Kasumi-1 (cell line): ENCODE measurements around the gene IQCE.
A peak's percentile ranks its signal among the peaks of the same experiment; 100 is the strongest.
"Not testable (repeated sequence)": the region's sequence is repeated elsewhere in the genome, so short reads cannot be mapped to it uniquely, and the experiment has no call there.

Experiments
- DNase-seq, 2 experiments: peaks; one replicate each; lab custom pipeline; 2025; lab: John Stamatoyannopoulos, UW

IQCE gene

DNA sequence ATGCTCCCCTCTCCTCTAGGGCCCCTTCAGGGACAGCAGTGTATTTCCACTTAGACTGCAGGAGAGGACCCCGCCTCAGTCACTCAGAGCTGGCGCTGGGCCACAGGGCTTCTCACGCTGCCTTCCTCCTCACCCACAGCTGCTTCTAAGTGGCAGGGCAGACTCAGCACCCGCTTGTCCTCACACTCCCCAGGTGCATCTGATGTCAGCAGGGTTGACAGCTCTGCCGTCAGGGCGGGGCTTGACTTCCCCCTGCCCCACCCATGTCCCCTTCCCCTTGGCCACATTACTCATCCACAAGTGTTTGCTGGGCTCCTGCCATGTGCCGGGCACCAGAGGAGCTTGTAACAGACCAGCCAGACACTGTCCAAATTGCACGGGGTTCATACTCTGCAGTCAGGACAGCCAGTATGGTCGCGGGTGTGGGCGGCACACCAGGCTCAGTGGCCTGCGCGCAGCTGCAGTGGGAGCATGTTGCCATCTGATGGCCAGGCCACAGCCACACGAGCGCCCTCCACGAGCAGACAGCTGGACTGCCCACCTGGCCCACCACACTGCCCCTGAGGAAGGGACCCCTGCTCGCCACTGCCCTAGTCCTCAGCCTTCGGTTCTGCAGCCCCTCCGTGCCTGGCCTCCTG is 43.7 kb downstream of the IQCE start:
- no peak for DNase-seq

DNA sequence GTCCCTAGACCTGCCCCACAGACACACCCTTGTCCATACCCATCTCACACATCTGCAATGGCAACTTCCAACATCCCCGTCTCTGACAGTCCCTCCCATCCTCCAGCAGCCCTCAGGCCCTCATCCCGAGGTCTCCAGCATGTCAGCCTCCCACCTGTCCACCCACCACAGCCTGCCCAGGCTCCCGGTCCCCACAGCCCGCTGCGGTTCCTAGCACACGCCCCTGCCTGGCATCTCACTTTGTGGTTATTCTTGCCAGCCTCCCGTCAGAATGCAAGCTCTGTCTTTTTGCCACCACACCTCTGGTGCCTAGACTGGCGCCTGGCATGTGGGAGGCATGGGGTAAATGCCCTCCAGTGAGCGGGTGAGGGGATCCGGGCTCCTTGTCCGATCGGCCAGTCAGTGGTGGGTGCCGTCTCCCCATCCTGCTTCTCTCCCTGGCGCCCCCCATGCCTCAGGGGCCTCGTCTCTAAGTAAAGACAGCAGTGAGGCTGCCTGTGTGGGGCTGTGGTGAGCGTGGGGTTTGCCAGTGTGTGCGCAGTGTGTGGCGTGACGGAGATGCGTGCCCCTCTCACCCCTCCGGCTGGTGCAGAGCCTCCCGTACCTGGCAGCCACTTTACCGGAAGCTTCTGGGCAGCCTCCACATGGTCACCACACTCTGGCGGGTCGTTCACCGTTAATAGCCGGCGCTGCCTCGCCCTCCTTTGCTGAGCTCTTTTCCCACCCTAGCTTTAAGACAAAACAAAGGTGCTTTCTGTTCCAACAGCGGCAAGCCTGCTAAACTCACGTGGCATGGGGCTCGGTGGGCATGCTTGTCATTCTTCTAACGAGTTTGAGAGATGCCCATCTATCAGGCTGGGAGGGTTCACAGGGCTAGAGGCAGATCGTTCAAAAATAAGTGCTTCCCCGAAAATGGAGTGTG is 44.5 kb downstream of the IQCE start:
- DNase-seq = no peak

DNA sequence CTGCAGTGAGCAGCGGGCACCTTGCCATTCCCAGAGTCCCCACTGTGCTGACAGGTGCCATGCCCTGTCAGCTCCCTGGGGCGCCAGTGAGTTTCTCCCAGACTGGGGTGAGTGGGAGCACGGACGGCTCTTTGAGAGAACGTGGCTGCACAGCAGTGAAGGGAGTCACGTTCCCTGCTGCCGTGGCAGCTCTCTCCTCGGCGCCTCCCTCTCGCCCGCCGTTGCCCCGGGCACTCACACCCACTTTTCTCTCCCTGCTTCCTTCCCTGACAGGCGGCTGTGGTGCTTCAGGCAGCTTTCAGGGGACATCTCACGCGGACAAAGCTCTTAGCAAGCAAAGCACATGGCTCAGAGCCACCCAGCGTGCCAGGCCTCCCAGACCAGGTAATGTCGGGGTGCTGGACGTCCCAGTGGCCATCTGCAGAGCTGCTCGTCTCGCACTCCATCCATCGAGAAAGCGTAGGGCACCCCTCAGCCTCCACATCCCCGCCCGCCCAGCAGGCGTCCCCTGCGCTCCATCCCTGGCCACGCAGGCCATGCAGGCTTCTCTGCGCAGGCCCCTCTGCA is 45.9 kb downstream of the IQCE start:
- DNase-seq = no peak

DNA sequence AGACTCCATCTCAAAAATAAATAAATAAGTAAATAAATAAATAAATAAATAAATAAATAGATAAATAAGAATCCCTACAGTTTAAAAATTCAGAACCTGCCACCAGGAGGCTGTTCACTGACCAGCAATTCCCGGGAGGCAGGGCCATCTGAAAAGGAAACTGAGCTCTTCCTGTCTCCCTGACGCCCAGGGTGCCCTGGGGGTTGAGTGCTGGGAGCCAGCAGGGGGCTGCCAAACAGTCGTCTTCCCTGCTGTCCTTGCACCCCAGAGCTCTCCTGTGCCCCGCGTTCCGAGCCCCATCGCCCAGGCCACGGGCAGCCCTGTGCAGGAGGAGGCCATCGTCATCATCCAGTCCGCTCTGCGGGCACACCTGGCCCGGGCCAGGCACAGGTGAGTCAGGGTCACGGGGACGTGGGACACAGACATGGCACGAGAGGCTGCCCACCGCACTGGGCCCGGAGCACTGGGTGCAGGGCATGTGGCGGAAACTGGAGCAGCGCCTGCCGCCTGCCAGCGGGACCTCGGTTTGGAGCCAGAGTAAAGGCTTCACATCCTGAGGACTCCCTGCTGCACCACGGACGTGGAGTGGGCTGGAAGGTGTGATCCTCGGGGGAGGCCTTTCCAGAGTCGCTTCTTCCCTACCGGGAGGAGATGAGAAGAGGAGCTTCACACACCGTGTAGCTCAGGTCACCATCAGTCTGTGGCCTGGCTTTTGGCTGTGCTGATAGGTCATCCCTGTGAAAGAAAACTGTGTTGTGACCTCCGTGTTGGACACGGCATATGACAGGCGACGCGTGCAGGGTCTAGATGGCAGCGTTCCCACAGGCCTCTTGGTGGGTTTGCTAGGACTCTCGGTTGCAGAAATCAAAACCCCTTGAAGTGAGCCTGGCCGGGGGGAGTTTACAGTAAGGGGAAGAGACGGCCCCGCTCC is 47.1 kb downstream of the IQCE start:
- no peak for DNase-seq

DNA sequence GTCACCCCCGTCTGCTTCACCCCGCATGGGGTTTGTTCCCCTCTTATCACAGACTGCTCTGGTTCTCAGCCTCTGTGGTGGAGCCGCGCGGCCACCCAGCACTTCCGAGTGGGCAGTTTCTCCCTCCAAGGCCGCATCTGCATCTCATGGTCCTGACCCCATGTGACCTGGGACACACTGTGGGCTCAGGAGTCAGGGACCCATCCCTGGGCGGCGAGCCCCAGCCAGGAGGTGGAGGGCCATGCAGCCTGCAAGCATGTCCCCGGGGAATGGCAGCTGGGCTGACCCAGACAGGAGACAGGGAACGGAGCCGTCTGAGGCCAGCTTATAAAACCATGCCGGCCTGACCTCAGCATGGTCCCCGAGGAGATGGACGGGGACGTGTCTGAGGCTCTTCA is 47.8 kb downstream of the IQCE start:
- no peak for DNase-seq

DNA sequence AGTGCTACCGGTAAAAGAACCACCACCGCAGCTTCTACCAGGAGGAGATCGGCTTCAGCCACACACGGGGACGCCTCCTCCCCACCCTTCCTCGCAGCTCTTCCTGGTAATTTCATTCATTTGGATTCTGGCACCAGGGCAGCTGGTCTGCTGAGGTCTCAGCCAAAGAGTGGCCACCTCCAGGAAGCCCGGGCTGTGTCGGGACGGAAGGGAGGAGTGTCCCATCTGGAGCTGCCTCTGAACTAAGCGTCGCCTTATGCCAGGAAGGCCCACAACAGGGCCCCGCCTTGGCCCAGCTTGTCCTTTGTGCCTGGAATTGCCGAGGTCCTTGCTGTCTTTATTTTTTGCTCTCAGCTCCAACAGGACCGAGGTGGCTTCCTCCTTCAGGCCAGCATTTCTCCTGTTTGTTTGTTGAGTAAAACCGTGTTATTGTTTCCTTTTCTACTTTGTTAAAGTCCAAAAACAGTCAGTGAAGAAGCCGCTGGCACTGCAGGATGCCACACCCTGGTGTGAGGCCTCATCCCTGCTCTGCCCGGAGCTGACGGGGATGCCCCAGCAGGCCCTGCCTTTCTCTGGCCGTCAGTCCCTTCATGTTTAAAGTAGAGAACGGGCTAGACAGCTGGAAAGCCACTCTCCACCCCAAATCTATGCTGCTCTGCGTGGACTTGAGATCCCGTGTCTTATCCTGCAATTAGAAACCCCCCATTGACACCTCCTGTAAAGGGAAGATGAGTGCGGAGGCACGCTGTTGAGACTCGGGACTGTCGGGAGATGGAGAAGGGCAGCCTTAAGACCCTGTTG is 48.5 kb downstream of the IQCE start:
- DNase-seq = no peak

DNA sequence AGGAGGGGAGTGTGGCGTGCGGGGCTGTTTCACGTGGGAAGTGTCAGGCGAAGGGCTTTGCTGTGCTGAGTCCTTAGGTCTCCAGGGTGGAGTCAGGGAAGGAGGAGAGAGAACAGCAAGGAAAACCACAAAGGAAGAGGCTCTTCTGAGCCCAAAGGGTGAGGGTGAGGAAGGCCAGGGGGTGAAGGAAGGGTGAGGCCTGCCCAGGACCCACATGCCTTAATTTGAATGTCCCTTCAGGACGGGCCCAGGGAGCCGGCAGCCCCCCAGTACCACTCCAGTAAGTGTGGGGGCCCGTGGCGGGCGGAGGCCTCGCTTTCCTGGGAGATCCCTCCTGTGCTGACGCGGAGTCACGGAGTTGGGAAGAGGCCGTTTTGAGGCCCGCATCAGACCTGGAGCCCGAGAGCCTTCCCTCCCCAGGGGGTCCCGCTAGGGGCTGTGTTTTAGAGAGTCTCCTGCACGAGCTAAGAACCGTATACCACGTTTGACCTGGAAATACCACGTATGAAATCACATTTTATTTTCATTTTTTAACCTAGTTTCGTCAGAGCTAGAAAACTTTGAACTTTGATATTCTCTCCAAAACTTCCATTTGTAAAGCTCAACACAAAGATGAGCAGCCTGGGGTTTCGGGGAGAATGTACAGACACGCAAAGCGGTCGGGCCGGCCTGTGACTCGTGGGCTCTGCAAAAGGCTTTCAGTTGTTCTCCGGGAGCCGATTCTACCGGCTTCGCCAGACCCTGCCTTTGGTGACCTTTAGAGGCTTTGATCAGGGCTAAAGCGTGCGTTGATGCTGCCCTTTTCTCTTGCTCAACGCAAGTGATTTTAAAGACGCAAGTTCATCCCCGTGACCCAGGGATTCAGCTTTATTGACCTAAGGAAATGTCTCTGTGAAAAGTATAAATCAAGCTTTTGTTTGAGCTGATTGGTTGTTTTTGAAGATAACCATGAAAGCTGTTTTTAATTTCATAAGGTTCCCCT is 49.4 kb downstream of the IQCE start:
- DNase-seq = no peak

DNA sequence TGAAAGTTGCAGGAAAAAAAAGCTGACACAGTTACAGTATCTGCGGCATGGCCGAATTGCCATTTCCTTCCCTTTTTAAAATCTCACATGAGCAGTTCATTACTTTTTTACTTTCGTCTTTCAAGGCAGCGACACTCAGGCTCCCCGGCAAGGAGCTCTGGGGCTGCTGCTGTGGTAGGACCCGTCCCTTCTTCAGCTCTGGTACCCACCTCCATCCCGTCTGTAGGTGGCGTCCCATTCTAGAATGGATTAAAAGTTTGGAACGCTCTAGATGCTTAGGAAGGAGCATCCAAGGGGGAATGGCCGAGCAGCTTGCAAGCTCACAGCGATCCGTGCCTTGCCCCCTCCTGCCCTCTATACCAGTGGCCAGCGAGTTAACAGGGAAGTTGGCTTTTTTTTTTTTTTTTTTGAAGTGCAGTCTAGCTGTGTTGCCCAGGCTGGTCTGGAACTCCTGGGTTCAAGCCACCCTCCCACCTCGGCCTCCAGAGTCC is 50.2 kb downstream of the IQCE start:
- peak; percentile 71 to 73 for DNase-seq

DNA sequence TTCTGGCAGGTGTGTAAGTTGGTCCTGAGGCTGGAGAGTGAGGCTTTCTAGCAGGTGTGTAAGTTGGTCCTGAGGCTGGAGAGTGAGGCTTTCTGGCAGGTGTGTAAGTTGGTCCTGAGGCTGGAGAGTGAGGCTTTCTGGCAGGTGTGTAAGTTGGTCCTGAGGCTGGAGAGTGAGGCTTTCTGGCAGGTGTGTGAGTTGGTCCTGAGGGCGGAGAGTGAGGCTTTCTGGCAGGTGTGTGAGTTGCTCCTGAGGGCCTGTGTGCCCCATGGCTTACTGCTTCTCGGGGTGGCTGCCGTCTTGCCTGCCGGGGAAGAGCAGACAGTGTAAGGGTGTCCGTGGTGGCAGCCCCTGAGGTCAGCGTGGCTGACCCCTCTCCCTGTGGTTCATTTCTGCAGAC is 50.9 kb downstream of the IQCE start:
- not testable (repeated sequence) for DNase-seq

DNA sequence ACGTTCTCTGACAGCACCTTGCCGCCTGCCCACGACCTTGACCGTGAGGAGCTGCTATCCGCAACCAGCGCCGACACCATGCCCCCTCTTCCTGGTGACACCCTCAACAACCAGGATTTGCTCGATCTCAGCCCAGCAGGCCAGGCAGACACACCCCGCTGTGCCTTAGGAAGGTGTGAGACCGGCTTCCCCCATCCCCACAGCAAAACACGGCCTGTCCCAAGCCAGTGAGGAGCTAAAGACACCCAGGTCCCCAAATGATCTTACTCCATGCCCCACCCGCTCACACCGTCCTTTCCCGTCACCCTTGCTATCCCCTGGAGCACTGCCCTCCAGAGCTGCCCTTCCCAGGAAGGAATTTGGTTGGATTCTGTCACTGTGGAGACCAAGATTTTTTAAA is 51.7 kb downstream of the IQCE start:
- no peak for DNase-seq

DNA sequence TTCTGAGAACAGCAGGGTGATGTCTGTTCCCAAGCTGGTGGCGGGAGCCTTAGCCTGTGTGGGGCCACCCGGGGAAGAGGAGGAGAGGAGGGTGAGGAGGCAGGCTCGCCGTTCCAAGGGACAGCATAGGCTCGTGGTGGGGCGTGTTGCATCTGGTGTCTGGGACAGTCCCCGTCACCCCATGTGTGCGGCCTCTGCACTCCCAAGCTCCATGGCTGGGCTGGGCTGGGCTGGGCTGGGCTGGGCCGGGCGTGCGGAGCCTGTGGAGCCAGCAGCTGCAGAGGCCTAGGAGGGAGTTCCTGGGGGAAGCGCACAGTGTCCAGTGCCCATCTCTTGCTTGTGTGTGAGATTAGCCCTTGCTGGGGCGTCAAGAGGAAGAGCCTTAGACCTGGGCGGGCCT is 52.1 kb downstream of the IQCE start:
- DNase-seq = no peak

DNA sequence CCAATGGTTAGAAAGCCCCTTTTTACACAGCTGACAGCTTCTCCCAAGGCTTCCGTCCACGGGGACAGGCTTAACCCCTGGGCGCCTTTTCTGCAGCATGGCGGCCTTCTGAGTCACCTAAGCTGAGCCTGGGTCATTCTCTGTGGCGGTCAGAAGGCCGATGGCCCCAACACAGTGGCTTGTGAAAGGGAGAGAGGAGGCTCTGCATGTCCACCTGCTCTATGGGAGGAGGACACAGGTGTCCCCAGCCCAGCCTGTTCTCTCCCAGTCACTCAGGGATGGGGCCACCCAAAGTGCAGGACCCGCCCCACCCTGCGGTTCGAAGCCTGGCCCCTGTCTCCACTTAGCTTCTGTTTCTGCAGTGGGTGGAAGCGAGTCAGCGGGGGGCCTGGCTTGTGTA is 52.6 kb downstream of the IQCE start:
- no peak for DNase-seq

DNA sequence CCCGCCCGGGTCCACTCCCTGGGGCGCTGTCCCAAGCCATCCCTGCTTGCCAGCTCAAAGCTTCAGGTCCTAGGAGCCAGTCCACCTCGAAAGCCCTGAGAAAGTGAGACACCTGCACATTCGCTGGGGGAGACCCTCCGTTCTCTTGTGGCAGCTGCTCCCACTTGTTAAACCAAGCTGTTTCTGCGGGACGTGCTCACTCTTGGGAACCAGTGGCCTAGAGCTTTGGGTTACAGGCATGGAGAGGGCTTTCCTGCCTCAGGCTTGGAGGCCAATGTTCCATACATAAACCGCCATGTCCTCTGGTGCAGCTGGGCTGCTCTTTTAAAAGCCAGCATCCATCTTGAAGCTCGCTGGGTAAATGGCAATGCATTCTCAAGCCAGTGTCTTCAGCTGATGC is 53.1 kb downstream of the IQCE start:
- DNase-seq = no peak

DNA sequence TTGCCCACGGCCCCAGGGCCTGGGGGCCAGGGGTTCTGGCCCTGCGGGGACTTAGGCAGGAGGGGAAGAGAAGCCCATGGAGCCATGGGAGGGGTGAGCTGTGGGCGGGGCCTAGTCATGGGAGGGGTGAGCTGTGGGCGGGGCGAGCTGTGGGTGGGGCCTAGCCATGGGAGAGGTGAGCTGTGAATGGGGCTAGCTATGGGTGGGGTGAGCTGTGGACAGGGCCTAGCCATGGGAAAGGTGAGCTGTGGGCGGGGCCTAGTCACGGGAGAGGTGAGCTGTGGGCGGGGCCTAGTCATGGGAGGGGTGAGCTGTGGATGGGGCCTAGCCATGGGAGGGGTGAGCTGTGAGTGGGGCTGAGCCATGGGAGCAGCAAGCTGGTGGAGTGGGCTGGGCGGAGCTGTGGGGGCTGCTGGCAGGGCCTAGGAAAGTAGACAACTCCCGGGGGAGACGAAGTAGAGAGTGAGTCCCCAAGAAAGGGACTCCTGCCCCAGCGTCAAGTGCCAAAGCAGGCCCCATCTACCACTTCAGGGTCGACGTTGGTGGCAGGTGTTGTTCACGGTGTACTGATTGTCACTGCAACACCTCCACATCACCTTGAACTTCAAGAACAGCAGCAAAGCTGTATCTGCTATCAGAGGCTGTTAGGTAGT is 53.8 kb downstream of the IQCE start:
- DNase-seq = no peak

DNA sequence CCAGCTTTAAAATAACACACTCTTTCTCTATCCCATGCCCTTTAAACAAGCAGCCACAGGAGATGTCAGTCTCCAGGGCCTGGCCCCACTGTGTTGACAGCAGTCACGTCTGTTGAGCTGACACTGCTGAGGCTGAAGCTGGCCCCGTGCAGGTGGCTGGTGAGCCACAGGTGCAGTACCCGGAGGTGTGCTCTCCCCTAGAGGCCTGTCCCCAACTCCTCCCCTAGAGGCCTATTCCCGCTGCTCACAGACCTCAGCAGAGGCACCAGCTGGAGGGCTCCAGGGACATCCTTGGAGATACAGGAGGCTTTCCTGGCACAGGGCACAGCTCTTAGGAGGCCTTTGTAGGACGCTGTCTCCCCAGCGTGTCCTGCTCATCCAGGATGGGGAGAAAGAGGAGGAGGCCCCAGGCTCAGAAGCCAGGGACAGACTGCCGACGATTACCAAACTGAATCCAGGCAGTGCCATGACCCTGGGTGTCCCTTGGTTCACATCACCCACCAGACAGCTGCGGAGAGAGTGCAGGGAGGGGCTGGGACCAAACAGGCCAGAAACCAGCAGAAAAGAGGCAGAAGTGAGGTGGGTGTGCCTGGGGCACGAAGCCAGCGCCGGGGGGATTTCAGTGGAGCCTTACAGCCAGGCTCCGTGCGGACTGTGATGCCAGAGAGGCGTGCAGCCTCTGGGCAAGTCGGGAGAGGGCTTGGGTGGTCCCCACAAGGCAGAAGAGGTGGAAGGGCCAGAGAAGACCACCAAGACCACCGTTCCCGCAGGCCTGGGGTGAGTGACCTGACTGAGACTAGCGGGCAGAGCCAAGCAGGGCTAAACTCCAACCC is 54.5 kb downstream of the IQCE start:
- no peak for DNase-seq

DNA sequence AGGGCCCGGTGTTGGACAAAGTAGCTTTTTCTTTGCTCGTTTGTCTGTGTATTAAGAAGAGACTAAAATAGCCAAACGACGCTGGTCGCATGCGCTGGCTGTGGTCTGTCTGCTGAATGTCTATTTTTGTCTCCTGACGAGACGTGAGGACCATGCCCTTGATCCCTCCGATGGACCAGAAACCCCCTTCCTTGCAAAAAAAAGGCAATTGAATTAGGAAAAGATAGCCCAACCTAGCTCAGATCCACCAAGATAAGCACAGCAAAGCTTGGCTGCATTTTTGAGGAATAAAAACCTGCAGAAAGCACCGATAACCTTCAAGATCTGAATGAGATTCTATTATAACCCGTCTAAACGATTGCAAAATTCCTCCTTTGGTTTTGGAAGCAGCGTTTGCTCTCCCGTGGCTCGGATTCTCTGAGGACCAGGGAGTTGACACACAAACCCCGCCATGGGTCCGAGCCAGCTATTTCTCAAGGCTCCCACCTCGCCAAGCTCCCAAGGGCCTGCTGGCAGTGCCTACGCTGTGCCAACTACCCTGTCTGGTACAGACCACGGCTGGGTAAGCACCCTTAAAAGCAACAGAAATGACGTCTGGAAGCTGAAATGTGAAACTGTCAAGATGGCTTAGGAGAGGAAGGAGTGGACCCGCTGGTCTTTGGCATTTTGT is 55.3 kb downstream of the IQCE start:
- DNase-seq = no peak

DNA sequence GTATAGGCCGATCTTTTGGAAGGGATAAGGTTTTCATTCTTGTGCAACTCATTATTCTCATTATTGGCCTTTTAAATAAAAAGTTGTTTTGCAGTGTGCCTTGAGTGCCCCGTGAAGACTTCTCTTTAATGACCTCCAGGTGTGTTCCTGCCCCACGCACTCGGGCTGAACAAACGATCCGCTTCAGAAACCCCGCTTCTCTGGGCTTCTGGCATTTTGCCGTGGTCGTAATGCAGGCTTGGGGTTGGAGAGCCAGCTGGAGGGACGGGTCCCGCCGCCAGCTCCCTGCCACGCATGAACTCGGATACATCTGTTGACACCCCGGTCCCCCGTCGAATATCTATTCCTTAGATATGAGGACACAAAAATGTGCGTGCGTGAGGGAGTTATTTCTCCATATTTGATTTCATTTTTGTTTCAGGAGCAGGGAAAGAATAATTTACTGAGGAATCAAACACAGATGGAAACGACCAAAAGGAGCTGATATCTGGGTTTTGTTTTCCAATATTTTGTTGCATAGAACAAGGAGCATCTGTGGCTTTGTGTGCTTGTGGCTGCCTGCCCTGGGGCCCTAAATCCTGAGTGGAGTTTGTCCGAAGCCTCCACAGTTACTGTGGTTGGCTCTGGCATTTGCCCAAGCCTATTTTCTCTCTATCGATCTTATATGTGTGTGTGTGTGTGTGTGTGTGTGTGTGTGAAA is 56.0 kb downstream of the IQCE start:
- DNase-seq = no peak
